ENCODE results near the gene ZNF653.
A peak's percentile ranks its signal among the peaks of the same experiment; 100 is the strongest.

The ZNF653 gene

GRCh38 chr19:11499890-11500420, 5.7 kb downstream of the ZNF653 start:
- DNase-seq (ENCODE audit: low read depth), result no peak
- TF ChIP-seq, protein P1, sequence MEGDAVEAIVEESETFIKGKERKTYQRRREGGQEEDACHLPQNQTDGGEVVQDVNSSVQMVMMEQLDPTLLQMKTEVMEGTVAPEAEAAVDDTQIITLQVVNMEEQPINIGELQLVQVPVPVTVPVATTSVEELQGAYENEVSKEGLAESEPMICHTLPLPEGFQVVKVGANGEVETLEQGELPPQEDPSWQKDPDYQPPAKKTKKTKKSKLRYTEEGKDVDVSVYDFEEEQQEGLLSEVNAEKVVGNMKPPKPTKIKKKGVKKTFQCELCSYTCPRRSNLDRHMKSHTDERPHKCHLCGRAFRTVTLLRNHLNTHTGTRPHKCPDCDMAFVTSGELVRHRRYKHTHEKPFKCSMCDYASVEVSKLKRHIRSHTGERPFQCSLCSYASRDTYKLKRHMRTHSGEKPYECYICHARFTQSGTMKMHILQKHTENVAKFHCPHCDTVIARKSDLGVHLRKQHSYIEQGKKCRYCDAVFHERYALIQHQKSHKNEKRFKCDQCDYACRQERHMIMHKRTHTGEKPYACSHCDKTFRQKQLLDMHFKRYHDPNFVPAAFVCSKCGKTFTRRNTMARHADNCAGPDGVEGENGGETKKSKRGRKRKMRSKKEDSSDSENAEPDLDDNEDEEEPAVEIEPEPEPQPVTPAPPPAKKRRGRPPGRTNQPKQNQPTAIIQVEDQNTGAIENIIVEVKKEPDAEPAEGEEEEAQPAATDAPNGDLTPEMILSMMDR (conservative IDR thresholded peaks at IDR 0.05; ENCODE audit: low read length), result no peak
- H3K4me3 ChIP-seq (ENCODE audit: low read length), result no peak overlapping the region

- no peak for DNase-seq (ENCODE audit: low read depth)
- H3K4me3 ChIP-seq (ENCODE audit: low read length), result no peak overlapping the region
- TF ChIP-seq, protein P1 (conservative IDR thresholded peaks at IDR 0.05; ENCODE audit: low read length), result no peak
These were observed 6.4 kb downstream of the ZNF653 start for GRCh38 chr19:11499220-11499726.

- H3K4me3 ChIP-seq (ENCODE audit: low read length), result no peak overlapping the region
- TF ChIP-seq, protein P1 (conservative IDR thresholded peaks at IDR 0.05; ENCODE audit: low read length), result peak; percentile 70
- DNase-seq (ENCODE audit: low read depth), result peak; percentile 81
These were observed 9.1 kb downstream of the ZNF653 start for GRCh38 chr19:11496391-11497163.

- no peak for DNase-seq (ENCODE audit: low read depth)
- H3K4me3 ChIP-seq (ENCODE audit: low read length), result no peak overlapping the region
- TF ChIP-seq, protein P1 (conservative IDR thresholded peaks at IDR 0.05; ENCODE audit: low read length), result no peak
These were observed 9.8 kb downstream of the ZNF653 start for GRCh38 chr19:11495885-11496284.

- no peak for DNase-seq (ENCODE audit: low read depth)
- no peak overlapping the region for H3K4me3 ChIP-seq (ENCODE audit: low read length)
- TF ChIP-seq, protein P1 (conservative IDR thresholded peaks at IDR 0.05; ENCODE audit: low read length), result no peak
These were observed 10.2 kb downstream of the ZNF653 start for GRCh38 chr19:11495481-11495880.

- no peak for DNase-seq (ENCODE audit: low read depth)
- no peak overlapping the region for H3K4me3 ChIP-seq (ENCODE audit: low read length)
- TF ChIP-seq, protein P1 (conservative IDR thresholded peaks at IDR 0.05; ENCODE audit: low read length), result no peak
These were observed 10.9 kb downstream of the ZNF653 start for GRCh38 chr19:11494634-11495285.
